SKM-1 treated with dmso at 0.1 percent for 144 hours (cell line): ENCODE results near the gene MYBPH.

Experiments
- DNase-seq: peaks from one replicate; lab custom pipeline; 2025; ENCODE audit not compliant: unreplicated experiment; lab: John Stamatoyannopoulos, UW

Gene MYBPH

DNA sequence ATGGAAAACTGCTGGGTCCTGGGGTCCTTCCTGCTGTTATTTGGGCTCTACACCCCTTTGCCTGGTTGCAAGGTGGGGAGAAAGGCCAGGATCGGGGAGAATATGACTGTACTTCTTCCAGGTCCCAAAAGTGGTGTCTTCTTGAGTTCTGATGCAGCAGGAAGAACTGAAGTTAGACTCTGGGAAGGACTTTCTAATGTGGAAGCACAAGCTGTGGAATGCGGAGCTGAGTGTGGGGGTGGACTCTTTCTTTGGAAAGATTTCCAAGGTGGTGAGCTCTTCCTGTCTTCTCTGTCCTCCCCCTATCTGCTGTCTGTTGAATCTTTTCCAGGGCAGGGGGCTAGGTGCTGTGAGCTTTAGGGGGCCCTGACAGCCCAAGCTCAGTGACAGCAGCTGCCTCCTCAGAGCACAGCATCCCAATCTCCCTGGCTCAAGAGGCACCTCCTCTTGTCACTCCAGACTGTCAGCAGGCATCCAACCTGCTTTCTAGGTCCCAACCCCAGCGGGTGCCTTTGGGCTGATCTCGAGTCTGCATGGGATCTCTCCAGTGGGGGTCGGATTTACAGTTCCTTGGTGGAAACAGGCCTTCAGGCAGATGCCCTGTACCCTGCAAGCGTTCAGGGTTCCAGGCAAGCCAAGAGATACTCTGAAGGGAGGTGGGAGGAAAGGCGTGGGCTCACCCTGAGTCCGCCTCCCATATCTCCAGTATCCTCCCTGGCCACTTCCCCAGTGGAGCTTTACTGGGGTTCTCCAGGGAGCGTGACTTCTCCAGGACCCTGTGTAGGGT is 24.9 kb downstream of the MYBPH start:
- no peak for DNase-seq

GRCh38 chr1:203149188-203149840 is 26.3 kb downstream of the MYBPH start:
- no peak for DNase-seq

- no peak for DNase-seq
These were observed 27.0 kb downstream of the MYBPH start for GRCh38 chr1:203148579-203148978.

- peak; percentile 10 for DNase-seq
These were observed 27.5 kb downstream of the MYBPH start for GRCh38 chr1:203148127-203148526.

- no peak for DNase-seq
These were observed 28.2 kb downstream of the MYBPH start for GRCh38 chr1:203147376-203147775.

GRCh38 chr1:203146537-203146936 is 29.1 kb downstream of the MYBPH start:
- DNase-seq: no peak

GRCh38 chr1:203146042-203146369 is 29.6 kb downstream of the MYBPH start:
- no peak for DNase-seq

- no peak for DNase-seq
These were observed 30.1 kb downstream of the MYBPH start for GRCh38 chr1:203145321-203146041.

DNA sequence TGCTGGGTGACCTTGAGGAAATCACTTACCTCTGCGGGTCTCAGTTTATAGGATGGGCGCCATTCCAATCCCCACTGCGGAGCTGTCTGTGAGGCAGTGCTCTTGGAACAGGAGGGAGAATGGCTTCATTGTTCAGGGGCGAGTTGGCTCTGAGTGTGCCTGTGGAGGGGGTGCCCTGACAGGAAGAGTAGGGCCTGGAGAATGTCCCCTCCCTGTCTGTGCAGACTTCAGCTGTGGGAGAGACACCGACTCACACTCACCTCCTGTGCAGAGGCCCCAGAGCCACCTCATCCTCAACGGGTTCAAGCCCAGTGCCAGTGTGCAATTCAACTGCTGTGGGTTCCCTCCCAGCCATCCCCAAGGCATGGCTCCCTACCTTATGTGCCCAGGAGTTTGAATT is 31.0 kb downstream of the MYBPH start:
- no peak for DNase-seq

DNA sequence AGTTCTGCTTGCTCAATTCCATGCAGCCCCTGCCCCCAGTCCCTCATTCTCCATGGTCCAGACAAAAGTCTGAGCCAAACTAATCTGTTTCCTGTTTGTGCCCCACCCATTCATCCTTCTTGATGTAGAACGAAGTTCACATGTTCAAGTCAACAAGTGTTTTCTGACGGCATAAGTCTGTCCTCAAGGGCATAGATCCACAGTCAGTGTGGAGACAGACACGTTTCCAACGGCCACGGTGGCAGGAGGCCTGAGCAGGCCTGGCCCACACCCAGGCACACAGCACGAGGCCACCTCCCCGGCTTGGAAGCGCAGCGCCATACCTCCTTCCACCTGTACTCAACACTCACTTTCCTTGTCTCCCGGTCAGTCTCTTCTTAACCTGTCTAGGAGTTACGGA is 32.0 kb downstream of the MYBPH start:
- no peak for DNase-seq

DNA sequence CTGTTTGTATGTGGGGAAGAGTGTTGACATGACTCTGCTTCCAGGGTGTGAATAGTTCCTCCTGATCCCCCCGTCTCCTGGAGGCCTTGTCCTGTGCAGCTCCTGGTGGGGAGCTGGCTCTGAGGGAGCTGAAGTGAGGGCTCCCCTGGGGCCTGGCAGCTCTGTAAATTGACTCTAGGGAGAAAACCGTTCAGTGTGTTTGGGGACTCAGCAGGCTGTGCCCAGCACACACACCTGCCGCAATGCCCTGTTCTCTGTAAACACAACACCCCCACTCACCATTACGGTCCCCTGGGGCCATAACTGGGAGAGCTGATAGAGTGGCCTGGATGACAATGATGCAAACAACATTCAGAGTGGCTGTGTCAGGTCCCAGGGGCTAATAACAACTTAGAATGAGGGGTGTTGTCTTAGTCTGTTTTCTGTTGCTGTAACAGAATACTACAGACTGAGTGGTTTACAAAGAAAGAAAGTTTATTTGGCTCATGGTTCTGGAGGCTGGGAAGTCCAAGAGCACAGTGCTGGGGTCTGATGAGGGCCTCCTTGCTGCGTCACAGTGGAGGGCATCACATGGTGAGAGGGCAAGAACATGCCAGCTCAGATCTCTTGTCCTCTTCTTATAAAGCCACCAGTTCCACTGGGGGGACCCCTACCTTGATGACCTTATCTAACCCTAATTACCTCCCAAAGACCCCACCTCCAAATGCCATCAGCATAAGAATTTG is 32.8 kb downstream of the MYBPH start:
- no peak for DNase-seq

DNA sequence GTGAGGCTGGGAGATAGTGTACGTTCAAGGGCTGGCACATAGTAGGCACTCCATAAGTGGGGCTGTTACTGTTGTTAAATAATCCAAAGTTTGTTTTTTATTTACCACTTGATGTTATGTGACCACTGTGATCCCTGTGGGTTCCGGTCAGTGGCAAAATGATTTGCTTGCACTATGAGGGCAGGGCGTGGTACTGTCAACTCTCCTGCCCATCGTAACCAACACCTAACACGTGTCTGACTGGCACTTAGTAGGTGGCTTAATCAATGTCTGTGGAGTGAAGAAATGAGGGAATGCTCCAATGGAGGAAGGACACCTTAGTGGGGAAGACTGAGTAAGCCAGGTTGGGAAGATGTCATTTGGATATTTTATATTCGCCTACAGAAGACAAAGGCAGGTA is 33.5 kb downstream of the MYBPH start:
- no peak for DNase-seq

GRCh38 chr1:203140743-203141520 is 34.7 kb downstream of the MYBPH start:
- no peak for DNase-seq

DNA sequence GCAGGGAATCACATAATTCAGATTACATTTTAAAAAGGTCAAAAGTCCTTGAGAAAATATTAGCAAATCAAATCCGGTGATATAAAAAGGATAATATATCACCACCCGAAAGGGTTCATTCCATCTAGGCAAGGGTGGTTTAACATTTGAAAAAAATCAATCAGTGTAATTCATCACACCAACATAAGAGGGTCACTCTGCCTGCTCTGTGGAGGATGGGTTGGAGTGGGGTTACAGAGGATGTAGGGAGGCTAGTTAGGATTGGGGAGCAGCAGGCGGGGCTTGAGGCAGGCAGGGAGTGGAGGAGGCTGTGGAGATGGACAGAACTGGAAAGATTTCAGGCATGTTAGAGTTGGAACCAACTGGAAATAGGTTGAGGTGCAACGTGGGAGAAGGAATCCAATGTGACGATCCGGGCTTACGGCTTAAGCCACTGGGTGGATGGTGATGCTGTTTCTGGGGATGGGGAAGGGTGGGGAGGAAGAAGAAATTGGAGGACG is 35.6 kb downstream of the MYBPH start:
- DNase-seq: no peak

DNA sequence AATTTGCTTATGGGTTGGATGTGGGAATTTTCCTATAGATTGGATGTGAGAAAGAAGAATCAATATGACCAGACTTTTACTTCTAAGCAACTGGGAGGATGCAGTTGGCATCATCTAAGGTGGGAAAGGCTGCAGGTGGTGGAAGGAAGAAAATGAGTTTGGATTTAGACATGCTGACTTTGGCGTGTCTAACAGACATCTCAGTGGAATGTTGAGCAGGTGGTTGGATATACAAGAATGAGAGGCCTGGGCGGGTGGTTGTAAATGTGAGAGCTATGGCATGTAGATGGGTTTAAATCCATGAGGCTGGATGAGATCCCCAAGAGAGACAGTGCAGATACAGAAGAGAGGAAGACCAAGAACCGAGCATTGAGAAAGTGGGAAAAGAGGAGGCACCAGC is 37.6 kb downstream of the MYBPH start:
- DNase-seq: no peak

DNA sequence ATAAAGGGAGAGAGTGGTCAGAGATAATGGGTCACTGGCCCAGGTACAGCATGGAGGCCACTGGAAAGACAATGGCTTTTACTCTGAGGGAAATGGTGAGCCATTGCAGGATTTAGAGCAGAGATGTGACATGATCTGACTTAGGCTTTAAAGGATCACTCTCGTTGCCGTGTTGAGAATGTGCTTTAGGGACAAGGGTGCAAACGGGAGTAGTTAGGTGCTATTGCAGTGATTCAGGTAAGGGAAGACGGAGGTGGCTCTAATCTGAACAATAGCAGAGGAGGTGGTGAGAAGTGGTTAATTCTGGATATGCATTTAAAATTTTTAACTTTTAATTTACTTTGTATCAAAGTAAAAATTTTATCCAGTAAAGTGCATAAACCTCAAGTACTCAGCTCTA is 38.3 kb downstream of the MYBPH start:
- no peak for DNase-seq

DNA sequence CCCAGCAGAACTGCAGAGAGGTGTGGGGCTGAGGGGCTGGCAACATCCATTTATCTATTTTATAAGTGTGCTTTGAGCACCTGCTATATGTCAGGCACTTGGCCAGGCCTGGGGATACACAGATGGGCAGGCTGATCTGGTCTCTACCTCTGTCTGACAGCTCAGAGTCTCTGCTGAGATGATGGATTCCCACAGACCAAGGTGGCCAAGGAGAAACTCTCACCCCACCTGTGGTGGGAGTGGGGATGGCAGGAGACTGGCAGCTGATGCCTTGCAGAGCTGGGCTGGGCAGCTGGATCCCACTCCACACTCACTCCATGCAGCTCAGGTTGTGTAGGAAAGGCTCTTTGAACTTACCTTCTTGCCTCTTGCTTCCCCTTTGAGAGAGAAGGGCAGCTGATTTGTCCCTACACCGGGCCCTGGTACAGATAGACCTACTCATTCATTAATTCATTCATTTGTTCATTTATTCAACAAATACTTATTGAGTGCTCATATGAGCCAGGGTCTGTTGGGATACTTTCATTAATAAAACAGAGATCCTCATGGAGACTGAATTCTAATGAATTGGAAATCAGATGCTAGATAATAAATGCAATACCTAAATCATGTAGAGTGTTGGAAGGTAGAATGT is 39.1 kb downstream of the MYBPH start:
- DNase-seq: no peak

- DNase-seq: peak; percentile 49
These were observed 39.9 kb downstream of the MYBPH start for GRCh38 chr1:203135636-203136305.

DNA sequence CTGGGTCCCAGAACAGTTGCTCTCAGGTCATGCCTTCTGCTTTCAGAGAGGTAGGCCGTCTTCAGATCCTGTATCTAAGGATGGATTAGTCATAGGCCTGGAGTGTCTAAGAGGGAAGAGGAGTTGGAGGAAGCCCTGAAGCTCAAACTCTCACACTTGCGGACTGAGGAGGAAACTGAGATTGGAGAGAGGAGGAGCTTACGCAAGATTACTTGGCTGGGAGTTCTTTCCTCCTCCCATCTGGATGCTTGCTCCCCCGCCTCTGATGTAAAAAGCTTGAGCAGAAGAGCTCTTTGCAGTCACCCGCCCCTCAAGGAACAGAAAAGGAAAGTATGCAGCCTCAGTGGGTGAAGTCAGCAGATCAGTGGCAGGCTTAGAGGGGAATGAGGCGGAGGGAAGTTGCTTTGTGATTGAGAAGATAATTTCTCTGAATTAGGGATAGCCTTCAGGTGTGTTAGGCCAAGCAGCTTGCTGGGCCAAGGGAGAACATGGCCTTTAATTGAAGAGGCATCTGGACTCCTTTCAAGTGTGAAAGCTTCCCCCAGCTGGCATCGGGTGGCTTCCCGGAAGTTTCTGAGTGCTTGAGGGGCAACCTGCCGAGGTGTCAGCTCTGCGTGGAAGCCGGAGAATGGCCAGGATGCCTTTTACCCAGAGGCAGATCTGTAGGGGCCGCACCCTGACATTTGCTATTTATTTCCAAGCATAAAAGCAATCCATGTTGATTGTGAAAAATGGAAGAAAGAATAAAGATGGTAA is 41.5 kb downstream of the MYBPH start:
- DNase-seq: peak; percentile 86
